ENCODE results near the gene BTBD10.
A peak's percentile ranks its signal among the peaks of the same experiment; 100 is the strongest.

BTBD10 gene

GRCh38 chr11:13462901-13463778 is at the start of gene BTBD10:
Gene BTBD10 (minus strand): TSS chr11:13463222. CDS start chr11:13445124, 18,098 bp downstream.
- DNase-seq (ENCODE audit: low read depth, low spot score): peak; percentile 85

GRCh38 chr11:13503393-13503792 is 40.4 kb upstream of the BTBD10 start:
- no peak for DNase-seq (ENCODE audit: low read depth, low spot score)

GRCh38 chr11:13502492-13502891 is 39.5 kb upstream of the BTBD10 start:
- no peak for DNase-seq (ENCODE audit: low read depth, low spot score)

- DNase-seq (ENCODE audit: low read depth, low spot score): no peak
Observed at GRCh38 chr11:13495929-13496328, 32.9 kb upstream of the BTBD10 start, which contains the start of gene PTH. Gene PTH (minus strand): TSS chr11:13495997. CDS start chr11:13492855, 3,142 bp downstream.

- no peak for DNase-seq (ENCODE audit: low read depth, low spot score)
Observed at GRCh38 chr11:13494051-13494450, 31.0 kb upstream of the BTBD10 start.

- no peak for DNase-seq (ENCODE audit: low read depth, low spot score)
Observed at GRCh38 chr11:13487661-13488030, 24.6 kb upstream of the BTBD10 start.

GRCh38 chr11:13486926-13487660 is 24.1 kb upstream of the BTBD10 start:
- no peak for DNase-seq (ENCODE audit: low read depth, low spot score)

- DNase-seq (ENCODE audit: low read depth, low spot score): no peak
Observed at GRCh38 chr11:13480198-13480597, 17.2 kb upstream of the BTBD10 start.

- no peak for DNase-seq (ENCODE audit: low read depth, low spot score)
Observed at GRCh38 chr11:13479688-13480087, 16.7 kb upstream of the BTBD10 start.

- DNase-seq (ENCODE audit: low read depth, low spot score): no peak
Observed at GRCh38 chr11:13475091-13475490, 12.1 kb upstream of the BTBD10 start.

- no peak for DNase-seq (ENCODE audit: low read depth, low spot score)
Observed at GRCh38 chr11:13473013-13473722, 10.1 kb upstream of the BTBD10 start.

- DNase-seq (ENCODE audit: low read depth, low spot score): no peak
Observed at GRCh38 chr11:13468750-13469149, 5.7 kb upstream of the BTBD10 start.

GRCh38 chr11:13465909-13466371 is 2.9 kb upstream of the BTBD10 start:
- DNase-seq (ENCODE audit: low read depth, low spot score): peak; percentile 15

- DNase-seq (ENCODE audit: low read depth, low spot score): no peak
Observed at GRCh38 chr11:13463779-13464290, 813 bp upstream of the BTBD10 start.

- no peak for DNase-seq (ENCODE audit: low read depth, low spot score)
Observed at GRCh38 chr11:13462311-13462900, 616 bp downstream of the BTBD10 start.

- DNase-seq (ENCODE audit: low read depth, low spot score): no peak
Observed at GRCh38 chr11:13461291-13461690, 1.7 kb downstream of the BTBD10 start.

- no peak for DNase-seq (ENCODE audit: low read depth, low spot score)
Observed at GRCh38 chr11:13450832-13451397, 12.1 kb downstream of the BTBD10 start.

GRCh38 chr11:13449522-13449921 is 13.5 kb downstream of the BTBD10 start:
- DNase-seq (ENCODE audit: low read depth, low spot score): no peak

GRCh38 chr11:13448876-13449275 is 14.1 kb downstream of the BTBD10 start:
- DNase-seq (ENCODE audit: low read depth, low spot score): no peak

GRCh38 chr11:13446444-13446843 is 16.6 kb downstream of the BTBD10 start:
- DNase-seq (ENCODE audit: low read depth, low spot score): no peak

GRCh38 chr11:13445588-13445987 is 17.4 kb downstream of the BTBD10 start:
- no peak for DNase-seq (ENCODE audit: low read depth, low spot score)

All from smooth muscle cell of the brain vasculature (primary cell).